A549 (cell line): ENCODE results near the gene LEF1.

Source experiments
- BHLHE40 ChIP-seq: IDR thresholded peaks from 2 replicates; pipeline ENCODE4 v1.6.1; 2012; ENCODE audit warnings: low read depth, low read length, inconsistent platforms
- CEBPB ChIP-seq, 2 experiments: fragments of >200 bp in 1 of 2; sonication (Bioruptor Twin) in 1 of 2; formaldehyde crosslinking in 1 of 2; IDR thresholded peaks; 2 replicates each; pipeline ENCODE4 v1.6.1; 2012 to 2016
- CHD4 ChIP-seq: fragments of 200-600 bp; sonication (generic); IDR thresholded peaks from 2 replicates; pipeline ENCODE4 v1.6.1; 2016; ENCODE audit warnings: antibody characterized with exemption, mild to moderate bottlenecking, borderline replicate concordance
- CTCF ChIP-seq: fragments of >200 bp; sonication (Bioruptor Twin); formaldehyde crosslinking; IDR thresholded peaks from 3 replicates; pipeline ENCODE4 v1.5.1; 2016
- ELK1 ChIP-seq: fragments of 150-350 bp; IDR thresholded peaks from 2 replicates; pipeline ENCODE4 v1.6.1; 2014; ENCODE audit warnings: low read depth, mild to moderate bottlenecking, low read length
- GATA3 ChIP-seq: IDR thresholded peaks from 2 replicates; pipeline ENCODE4 v1.6.1; 2012; ENCODE audit warnings: borderline replicate concordance
- POLR2A ChIP-seq: IDR thresholded peaks from 2 replicates; pipeline ENCODE4 v1.6.1; 2012; ENCODE audit warnings: mild to moderate bottlenecking, low read length
- POLR2AphosphoS2 ChIP-seq: conservative IDR thresholded peaks from 2 replicates; pipeline ENCODE4 v1.6.1; 2012; ENCODE audit warnings: low read length, improper control_type of control experiment, inconsistent platforms
- TF ChIP-seq, protein P1 (sequence below): fragments of 200-600 bp; sonication (generic); IDR thresholded peaks from 2 replicates; pipeline ENCODE4 v1.6.1; 2016; ENCODE audit warnings: antibody characterized with exemption, mild to moderate bottlenecking, moderate library complexity
- TF ChIP-seq, protein P2 (sequence below): IDR thresholded peaks from 2 replicates; pipeline ENCODE4 v1.6.1; 2012

DNA sequence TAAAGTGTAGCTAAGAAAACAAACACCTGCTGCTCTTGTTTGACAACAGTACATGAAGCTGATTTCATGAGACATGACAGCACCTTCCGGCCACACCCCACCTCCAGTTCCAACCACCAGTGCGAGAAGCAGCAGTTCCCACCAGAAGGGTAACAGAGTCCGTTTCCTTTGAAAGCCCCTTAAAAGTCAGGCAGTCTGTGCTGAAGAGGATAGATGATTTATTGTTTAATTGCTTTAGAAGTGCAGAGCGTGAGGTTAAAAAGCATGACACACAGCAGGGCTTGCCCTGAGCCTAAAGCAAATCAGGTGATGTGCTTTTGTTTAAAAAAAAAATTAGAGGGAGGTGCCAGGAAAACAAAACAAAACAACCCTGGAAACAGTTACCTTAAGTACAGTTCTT lies 96.4 kb downstream of the LEF1 start:
- TF ChIP-seq CTCF (no peak), BHLHE40 (no peak), CEBPB (IDR thresholded peaks at IDR 0.05) (no peak), GATA3 (no peak), POLR2A (no peak), ELK1 (no peak), POLR2AphosphoS2 (no peak), CHD4 (no peak)
- TF ChIP-seq, protein P1, sequence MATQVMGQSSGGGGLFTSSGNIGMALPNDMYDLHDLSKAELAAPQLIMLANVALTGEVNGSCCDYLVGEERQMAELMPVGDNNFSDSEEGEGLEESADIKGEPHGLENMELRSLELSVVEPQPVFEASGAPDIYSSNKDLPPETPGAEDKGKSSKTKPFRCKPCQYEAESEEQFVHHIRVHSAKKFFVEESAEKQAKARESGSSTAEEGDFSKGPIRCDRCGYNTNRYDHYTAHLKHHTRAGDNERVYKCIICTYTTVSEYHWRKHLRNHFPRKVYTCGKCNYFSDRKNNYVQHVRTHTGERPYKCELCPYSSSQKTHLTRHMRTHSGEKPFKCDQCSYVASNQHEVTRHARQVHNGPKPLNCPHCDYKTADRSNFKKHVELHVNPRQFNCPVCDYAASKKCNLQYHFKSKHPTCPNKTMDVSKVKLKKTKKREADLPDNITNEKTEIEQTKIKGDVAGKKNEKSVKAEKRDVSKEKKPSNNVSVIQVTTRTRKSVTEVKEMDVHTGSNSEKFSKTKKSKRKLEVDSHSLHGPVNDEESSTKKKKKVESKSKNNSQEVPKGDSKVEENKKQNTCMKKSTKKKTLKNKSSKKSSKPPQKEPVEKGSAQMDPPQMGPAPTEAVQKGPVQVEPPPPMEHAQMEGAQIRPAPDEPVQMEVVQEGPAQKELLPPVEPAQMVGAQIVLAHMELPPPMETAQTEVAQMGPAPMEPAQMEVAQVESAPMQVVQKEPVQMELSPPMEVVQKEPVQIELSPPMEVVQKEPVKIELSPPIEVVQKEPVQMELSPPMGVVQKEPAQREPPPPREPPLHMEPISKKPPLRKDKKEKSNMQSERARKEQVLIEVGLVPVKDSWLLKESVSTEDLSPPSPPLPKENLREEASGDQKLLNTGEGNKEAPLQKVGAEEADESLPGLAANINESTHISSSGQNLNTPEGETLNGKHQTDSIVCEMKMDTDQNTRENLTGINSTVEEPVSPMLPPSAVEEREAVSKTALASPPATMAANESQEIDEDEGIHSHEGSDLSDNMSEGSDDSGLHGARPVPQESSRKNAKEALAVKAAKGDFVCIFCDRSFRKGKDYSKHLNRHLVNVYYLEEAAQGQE = no peak
- TF ChIP-seq, protein P2, sequence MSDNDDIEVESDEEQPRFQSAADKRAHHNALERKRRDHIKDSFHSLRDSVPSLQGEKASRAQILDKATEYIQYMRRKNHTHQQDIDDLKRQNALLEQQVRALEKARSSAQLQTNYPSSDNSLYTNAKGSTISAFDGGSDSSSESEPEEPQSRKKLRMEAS = no peak
